Esophagus muscularis mucosa (tissue), 3 donors: Measurements from ENCODE around the gene E2F6.

Source experiments
- POLR2A ChIP-seq: fragments of 450-650 bp; IDR thresholded peaks from one replicate; pipeline ENCODE4 v1.6.1; 2017; ENCODE audit warnings: antibody characterized with exemption, moderate library complexity, mild to moderate bottlenecking, low read depth
- POLR2AphosphoS5 ChIP-seq, 2 donors: sonication (generic); formaldehyde crosslinking; IDR thresholded peaks; one replicate each; pipeline ENCODE4 v1.6.1; 2017; ENCODE audit warnings: antibody characterized with exemption in 2 of 2
- TF ChIP-seq, protein P1 (sequence below), 3 experiments: fragments of 200-600 bp in 2 of 3; fragments of 450-650 bp in 1 of 3; sonication (generic) in 2 of 3; IDR thresholded peaks; one replicate each; pipeline ENCODE4 v1.5.1; 2017 to 2019; ENCODE audit warnings: antibody characterized with exemption in 3 of 3, mild to moderate bottlenecking in 2 of 3, moderate library complexity in 1 of 3

DNA sequence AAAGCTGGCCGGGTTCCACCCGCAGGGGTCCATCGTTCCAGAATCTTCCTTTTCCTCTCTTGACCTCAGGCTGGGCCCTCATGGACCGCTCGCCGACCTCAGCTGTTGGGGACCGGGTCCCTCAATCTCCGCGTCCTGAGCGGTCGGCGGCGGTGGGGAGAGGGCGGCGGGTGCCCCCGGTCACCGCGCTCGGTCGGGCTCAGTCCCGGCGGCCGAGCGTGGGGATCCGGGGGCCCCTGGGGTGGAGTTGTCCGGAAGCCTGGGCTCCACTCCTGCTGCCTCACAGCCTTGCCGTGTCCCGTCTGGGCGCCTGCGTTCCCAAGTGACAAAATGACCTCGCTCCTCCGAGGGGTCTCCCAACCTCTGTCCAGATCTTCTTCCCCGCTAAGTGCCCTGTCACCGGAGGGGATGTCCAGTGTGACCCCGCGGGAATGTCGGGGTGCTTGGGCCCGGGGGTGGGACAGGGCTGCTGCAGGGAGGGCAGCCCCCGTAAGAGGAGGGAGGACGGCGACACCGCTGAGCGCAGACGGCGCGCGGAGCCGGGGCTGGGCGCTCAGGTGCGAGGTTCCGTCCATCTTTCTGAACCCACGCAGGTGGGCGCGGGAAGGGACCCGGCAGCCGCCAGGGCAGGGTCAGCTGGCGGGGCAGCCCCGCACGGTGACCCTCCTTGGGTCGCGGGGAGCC lies 16.0 kb upstream of the E2F6 start:
- TF ChIP-seq, protein P1, sequence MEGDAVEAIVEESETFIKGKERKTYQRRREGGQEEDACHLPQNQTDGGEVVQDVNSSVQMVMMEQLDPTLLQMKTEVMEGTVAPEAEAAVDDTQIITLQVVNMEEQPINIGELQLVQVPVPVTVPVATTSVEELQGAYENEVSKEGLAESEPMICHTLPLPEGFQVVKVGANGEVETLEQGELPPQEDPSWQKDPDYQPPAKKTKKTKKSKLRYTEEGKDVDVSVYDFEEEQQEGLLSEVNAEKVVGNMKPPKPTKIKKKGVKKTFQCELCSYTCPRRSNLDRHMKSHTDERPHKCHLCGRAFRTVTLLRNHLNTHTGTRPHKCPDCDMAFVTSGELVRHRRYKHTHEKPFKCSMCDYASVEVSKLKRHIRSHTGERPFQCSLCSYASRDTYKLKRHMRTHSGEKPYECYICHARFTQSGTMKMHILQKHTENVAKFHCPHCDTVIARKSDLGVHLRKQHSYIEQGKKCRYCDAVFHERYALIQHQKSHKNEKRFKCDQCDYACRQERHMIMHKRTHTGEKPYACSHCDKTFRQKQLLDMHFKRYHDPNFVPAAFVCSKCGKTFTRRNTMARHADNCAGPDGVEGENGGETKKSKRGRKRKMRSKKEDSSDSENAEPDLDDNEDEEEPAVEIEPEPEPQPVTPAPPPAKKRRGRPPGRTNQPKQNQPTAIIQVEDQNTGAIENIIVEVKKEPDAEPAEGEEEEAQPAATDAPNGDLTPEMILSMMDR (IDR thresholded peaks at IDR 0.05): no peak
- TF ChIP-seq POLR2AphosphoS5 (IDR thresholded peaks at IDR 0.05) (no peak), POLR2A (no peak)
